AG08395 (cell line): ENCODE results near the gene GNB3.
"Not testable (repeated sequence)": the region's sequence is repeated elsewhere in the genome, so short reads cannot be mapped to it uniquely, and the experiment has no call there.

Experiments used
- DNase-seq: peaks from one replicate; pipeline ENCODE4 v3.0.0; 2012; ENCODE audit warnings: mixed read lengths, low spot score

GNB3 gene

GRCh38 chr12:6883683-6884082 is 43.0 kb downstream of the GNB3 start:
- no peak for DNase-seq

DNA sequence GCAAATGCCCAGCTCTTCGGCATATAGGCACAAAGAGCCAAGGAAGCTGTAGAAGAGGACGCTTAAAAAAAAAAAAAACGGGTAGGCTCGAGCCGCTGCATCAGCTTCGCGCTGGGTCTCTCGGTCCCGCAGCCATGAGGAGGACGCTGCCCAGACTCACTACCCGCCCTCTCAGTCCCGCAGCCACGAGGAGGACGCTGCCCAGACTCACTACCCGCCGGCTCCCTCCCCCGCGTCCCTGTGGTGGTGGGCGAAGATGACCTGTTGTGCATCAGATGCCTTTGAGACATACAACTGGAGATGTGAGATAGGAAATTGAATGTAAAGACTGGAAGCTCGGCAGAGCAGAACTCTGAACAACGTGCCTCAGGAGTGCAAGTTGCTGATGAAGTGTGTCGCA is 43.8 kb downstream of the GNB3 start:
- DNase-seq: no peak

GRCh38 chr12:6886206-6886999 is 45.7 kb downstream of the GNB3 start:
- not testable (repeated sequence) for DNase-seq

DNA sequence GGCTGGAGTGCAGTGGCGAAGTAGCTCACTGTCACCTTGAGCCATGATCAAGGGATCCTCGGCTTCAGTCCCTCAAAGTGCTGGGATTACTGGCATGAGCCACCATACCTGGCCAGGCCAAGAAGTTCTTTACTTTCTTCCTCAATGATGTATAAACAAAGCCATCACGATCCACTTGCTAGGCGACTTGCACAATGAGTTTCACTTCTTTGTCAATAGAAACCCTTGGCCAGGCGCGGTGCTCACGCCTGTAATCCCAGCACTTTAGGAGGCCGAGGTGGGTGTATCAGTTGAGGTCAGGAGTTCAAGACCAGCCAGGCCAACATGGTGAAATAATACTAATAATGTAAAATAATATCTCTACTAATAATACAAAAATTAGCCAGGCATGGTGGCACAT is 46.7 kb downstream of the GNB3 start:
- DNase-seq: no peak

GRCh38 chr12:6888360-6888759 is 47.6 kb downstream of the GNB3 start:
- no peak for DNase-seq

- not testable (repeated sequence) for DNase-seq
These were observed 48.1 kb downstream of the GNB3 start for GRCh38 chr12:6888794-6889193.

DNA sequence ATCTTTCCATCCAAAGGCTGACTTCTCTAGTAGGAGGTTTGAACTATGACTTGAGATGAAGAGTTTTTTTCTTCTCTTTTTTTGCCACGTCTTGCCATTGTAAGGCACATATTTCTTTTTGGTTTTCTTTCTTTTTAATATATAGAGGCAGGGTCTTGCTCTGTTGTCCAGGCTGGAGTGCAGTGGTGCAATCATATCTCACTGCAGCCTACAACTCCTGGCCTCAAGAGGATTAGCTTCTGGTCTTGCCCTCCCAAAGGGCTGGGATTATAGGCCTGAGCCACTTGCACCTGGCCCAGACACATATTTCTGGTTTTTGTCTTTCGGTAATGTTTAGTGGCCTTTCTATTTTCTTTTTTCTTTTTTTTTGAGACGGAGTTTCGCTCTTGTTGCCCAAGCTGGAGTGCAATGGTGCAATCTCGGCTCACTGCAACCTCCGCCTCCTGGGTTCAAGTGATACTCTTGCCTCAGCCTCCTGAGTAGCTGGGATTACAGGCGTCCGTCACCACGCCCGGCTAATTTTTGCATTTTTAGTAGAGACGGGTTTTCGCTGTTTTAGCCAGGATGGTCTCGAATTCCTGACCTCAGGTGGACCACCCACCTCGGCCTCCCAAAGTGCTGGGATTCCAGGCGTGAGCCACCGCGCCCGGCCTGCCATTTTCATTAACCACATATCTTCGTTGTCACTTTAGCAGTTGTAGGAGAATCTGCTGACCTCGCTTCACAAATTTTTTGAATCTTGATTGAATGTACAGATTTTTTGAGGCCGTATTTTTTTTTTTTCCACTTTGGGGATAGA is 49.2 kb downstream of the GNB3 start:
- DNase-seq: not testable (repeated sequence)

DNA sequence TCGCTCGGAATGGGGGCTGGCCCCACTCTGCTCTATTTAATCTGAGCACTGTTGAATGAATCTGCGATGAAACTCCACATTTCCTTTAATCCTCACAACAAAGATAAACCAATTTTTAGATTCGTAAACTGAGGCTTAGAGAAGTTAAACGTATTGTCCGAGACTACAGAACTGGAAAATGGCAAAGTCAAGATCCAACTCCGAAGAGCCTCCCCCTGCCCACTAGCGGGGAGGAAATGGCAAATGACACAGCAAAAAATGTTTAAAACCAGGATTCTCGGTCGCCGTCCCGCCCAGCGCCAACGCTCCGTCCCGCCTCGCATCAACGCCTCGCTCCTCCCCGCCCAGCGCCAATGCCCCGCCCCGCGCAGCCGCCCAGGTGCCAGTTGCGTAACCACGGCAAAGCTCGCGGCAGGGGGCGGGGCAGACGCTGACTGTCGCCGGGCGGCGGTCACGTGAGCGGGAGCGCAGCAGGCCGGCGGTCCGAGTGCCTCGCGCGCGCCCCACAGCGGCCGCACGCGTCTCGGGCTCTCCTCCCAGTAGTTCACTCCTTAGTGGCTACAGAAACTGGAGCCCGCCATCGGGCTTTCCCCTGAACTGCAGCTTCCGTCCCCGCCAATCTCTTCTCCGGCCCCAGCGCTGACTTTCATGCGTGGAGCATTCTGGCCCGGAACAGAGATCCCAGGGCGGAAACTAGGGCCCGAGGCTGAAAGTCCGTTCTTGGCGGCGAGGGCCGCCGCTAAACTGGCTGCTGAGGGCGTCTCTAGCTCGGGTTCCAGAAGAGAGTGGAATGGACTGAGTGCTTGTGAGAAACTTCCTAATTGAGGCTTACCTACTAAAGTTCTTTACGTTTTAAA is 50.3 kb downstream of the GNB3 start:
- peak; percentile 97 for DNase-seq

GRCh38 chr12:6891646-6892001 is 50.9 kb downstream of the GNB3 start:
- no peak for DNase-seq

GRCh38 chr12:6892683-6893082 is 52.0 kb downstream of the GNB3 start:
- not testable (repeated sequence) for DNase-seq

- DNase-seq: no peak
These were observed 53.6 kb downstream of the GNB3 start for GRCh38 chr12:6894321-6894720.
